H1 (cell line): ENCODE results near the gene PATL2. TPM values are rescaled to one million over a fixed set of nuclear protein-coding genes. Genes with fewer than 3 reads are reported as not detected.

Experiments used
- BACH1 ChIP-seq: IDR thresholded peaks from 2 replicates; pipeline ENCODE4 v1.6.1; 2012; ENCODE audit warnings: low read length, improper control_type of control experiment
- EP300 ChIP-seq, 2 experiments: IDR thresholded peaks; 1 replicate in 1 of 2; 2 replicates in 1 of 2; pipeline ENCODE4 v1.6.1; 2011 to 2012; ENCODE audit warnings: low read depth in 2 of 2, low read length in 2 of 2, mild to moderate bottlenecking in 2 of 2, borderline replicate concordance in 1 of 2, inconsistent platforms in 1 of 2, moderate library complexity in 1 of 2
- HDAC2 ChIP-seq, 2 experiments: fragments of 300-600 bp in 1 of 2; sonication (generic) in 1 of 2; IDR thresholded peaks; 2 replicates each; pipeline ENCODE4 v1.6.1; 2011 to 2012; ENCODE audit warnings: low read depth in 2 of 2, low read length in 2 of 2, mild to moderate bottlenecking in 2 of 2, moderate library complexity in 2 of 2, borderline replicate concordance in 1 of 2, inconsistent platforms in 1 of 2
- JUN ChIP-seq: IDR thresholded peaks from 2 replicates; pipeline ENCODE4 v1.6.1; 2011; ENCODE audit warnings: low read depth, mild to moderate bottlenecking, improper control_type of control experiment, low read length
- NANOG ChIP-seq: IDR thresholded peaks from 2 replicates; pipeline ENCODE4 v1.6.1; 2011; ENCODE audit warnings: low read length, low read depth, mild to moderate bottlenecking, inconsistent platforms; ENCODE audit not compliant: insufficient read depth, poor library complexity, severe bottlenecking
- POLR2AphosphoS5 ChIP-seq: IDR thresholded peaks from 2 replicates; pipeline ENCODE4 v1.6.1; 2011; ENCODE audit warnings: low read depth, low read length
- SUZ12 ChIP-seq: fragments of 200-600 bp; sonication (generic); IDR thresholded peaks from 2 replicates; pipeline ENCODE4 v1.6.1; 2012; ENCODE audit warnings: mild to moderate bottlenecking, inconsistent platforms, low read length, moderate library complexity, mixed read lengths
- TBP ChIP-seq: IDR thresholded peaks from 2 replicates; pipeline ENCODE4 v1.6.1; 2011; ENCODE audit warnings: low read depth, low read length, improper control_type of control experiment
- polyA plus RNA-seq, 7 experiments: library from polyadenylated mRNA; depleted of rRNA in 3 of 7; stranded (reverse) in 5 of 7; unstranded in 2 of 7; fragments of >200 nt in 5 of 7; fragments of 200-250 nt in 2 of 7; gene quantifications; 1 replicate in 5 of 7; 2 replicates in 1 of 7; 4 replicates in 1 of 7; pipeline versions ENCODE4 v1.2.1 to v1.2.3, GENCODE V29; 2011 to 2013; ENCODE audit warnings: missing spikeins in 2 of 7, mixed read lengths in 2 of 7
- total RNA-seq: library from RNA; stranded (reverse); fragmentation: NEBNext Ultra II Directional; extraction: Animal tissue kit (Norgen Biotek cat#: 25700); gene quantifications from 2 replicates; pipeline ENCODE4 v1.2.1, GENCODE V29; 2021
- TF ChIP-seq, protein P1 (sequence below): IDR thresholded peaks from 2 replicates; pipeline ENCODE4 v1.6.1; 2011; ENCODE audit warnings: low read depth, mild to moderate bottlenecking, low read length; ENCODE audit not compliant: insufficient read depth
- TF ChIP-seq, protein P2 (sequence below): IDR thresholded peaks from 2 replicates; pipeline ENCODE4 v1.6.1; 2012; ENCODE audit warnings: inconsistent platforms

Gene PATL2
- total and polyA plus RNA-seq, 2 of the 8 experiments (the other 6 are each of a cell fraction or from before 2014, with no cell fraction given): 0.65 to 1.3 TPM

DNA sequence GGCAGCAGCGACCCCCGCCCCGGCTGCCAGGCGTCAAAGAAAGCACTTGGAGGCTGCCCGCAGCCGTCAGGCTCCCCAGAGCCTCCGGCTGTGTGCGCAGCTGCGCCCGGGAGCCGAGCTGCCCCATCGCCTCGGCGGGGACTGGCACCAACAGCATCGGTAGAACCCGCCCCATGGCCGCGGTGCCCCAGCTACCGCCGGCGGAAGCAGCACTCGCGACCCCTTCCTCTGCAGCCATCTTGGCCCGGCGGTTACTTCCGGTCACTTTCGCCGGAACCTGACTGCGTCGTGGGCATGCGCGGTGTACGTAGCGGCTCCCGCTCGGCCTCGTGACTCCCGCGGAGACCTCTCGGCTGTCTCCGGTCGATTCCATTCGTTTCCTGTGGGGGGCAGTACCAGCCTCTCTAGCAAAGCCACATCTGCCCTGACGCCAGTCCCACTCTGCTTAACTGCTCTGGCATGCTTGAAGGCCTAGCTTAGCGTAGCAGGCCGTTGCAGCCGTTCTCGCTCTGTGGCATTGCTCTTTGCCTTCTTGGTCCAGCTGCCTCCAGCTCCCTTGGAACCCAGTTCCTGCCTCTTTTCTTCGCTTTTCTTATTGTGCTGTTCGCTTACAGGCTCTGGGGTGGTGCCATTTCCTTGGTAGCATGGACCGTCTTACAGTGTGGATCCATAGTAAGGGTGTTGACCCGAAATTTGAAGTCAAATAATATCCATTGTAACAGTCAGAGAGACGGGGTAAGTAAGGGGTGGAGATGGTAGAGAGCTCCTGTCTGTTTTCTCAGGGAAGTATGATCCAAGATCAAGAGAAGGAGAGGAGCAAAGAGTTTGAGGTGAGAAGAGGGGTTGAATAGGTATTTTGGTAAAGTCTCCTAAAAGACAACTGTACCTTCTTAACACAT lies 47.5 kb downstream of the PATL2 start, which contains the start of gene SPG11 (continued):
- TF ChIP-seq, protein P1, sequence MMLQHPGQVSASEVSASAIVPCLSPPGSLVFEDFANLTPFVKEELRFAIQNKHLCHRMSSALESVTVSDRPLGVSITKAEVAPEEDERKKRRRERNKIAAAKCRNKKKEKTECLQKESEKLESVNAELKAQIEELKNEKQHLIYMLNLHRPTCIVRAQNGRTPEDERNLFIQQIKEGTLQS: peak; percentile 69
- TF ChIP-seq, protein P2, sequence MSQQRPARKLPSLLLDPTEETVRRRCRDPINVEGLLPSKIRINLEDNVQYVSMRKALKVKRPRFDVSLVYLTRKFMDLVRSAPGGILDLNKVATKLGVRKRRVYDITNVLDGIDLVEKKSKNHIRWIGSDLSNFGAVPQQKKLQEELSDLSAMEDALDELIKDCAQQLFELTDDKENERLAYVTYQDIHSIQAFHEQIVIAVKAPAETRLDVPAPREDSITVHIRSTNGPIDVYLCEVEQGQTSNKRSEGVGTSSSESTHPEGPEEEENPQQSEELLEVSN: peak; percentile 84
- TF ChIP-seq JUN (no peak), EP300 (IDR thresholded peaks at IDR 0.05; ENCODE audit: borderline replicate concordance in 1 of 2, low read depth in 2 of 2, low read length in 2 of 2) (no peak), HDAC2 (IDR thresholded peaks at IDR 0.05; ENCODE audit: borderline replicate concordance in 1 of 2, low read depth in 2 of 2, low read length in 2 of 2) (no peak), SUZ12 (no peak), POLR2AphosphoS5 (peak; percentile 90), NANOG (peak; percentile 6), BACH1 (no peak; the same call in 1 of the 2 replicates), TBP (peak; percentile 81)
